ENCODE measurements around the gene RFPL3. TPM values are rescaled to one million over a fixed set of nuclear protein-coding genes. Genes with fewer than 3 reads are reported as not detected.

Gene RFPL3
- polyA plus RNA-seq, 4 donors, result 0.21 TPM; not detected in 3

GRCh38 chr22:32409977-32410376 is 52.3 kb downstream of the RFPL3 start:
- no peak for DNase-seq (ENCODE audit: low read depth in 4 of 4, low spot score in 3 of 4)

- no peak for DNase-seq (ENCODE audit: low read depth in 4 of 4, low spot score in 3 of 4)
Measured at GRCh38 chr22:32410459-32410858, 52.8 kb downstream of the RFPL3 start.

Other genes with a start within 250 kb of the RFPL3 start
- gene C22orf42, start 198.6 kb upstream of the RFPL3 start, polyA plus RNA-seq (ENCODE audit: insufficient read length in 4 of 4), result not detected
- gene RFPL2, start 152.8 kb upstream of the RFPL3 start, polyA plus RNA-seq (ENCODE audit: insufficient read length in 4 of 4), result under 1 TPM; 0.17 to 0.60 (median 0.37) TPM
- gene SLC5A4, start 102.5 kb upstream of the RFPL3 start, polyA plus RNA-seq (ENCODE audit: insufficient read length in 4 of 4), result 1 to 10 TPM in 2 of 4 donors, under 1 TPM in 2; 0.73 to 2.3 (median 0.98) TPM
- 100 to 1,000 TPM; 101 to 107 (median 103) TPM for gene RTCB, start 54.4 kb downstream of the RFPL3 start, polyA plus RNA-seq (ENCODE audit: insufficient read length in 4 of 4)
- not detected for gene BPIFC, start 106.6 kb downstream of the RFPL3 start, polyA plus RNA-seq (ENCODE audit: insufficient read length in 4 of 4)
- gene FBXO7, start 116.9 kb downstream of the RFPL3 start, polyA plus RNA-seq (ENCODE audit: insufficient read length in 4 of 4), result 100 to 1,000 TPM; 114 to 131 (median 125) TPM

Measured in right renal pelvis (tissue), 4 donors.